BLaER1 (cell line): ENCODE measurements around the gene LMCD1.

Source experiments
- H3K27ac ChIP-seq: shearing (Covaris generic); formaldehyde crosslinking; 2 replicates; pipeline ENCODE4 v1.8.1; 2022
- H3K27me3 ChIP-seq: shearing (Covaris generic); formaldehyde crosslinking; 2 replicates; pipeline ENCODE4 v1.8.1; 2022
- H3K36me3 ChIP-seq: shearing (Covaris generic); formaldehyde crosslinking; 2 replicates; pipeline ENCODE4 v1.8.1; 2022
- H3K4me1 ChIP-seq: shearing (Covaris generic); formaldehyde crosslinking; 2 replicates; pipeline ENCODE4 v1.8.1; 2022
- H3K4me2 ChIP-seq: shearing (Covaris generic); formaldehyde crosslinking; 2 replicates; pipeline ENCODE4 v1.8.1; 2022
- H3K4me3 ChIP-seq: shearing (Covaris generic); formaldehyde crosslinking; 2 replicates; pipeline ENCODE4 v1.8.1; 2022
- H3K9ac ChIP-seq: shearing (Covaris generic); formaldehyde crosslinking; 2 replicates; pipeline ENCODE4 v1.8.1; 2022
- H3K9me3 ChIP-seq: shearing (Covaris generic); formaldehyde crosslinking; 2 replicates; pipeline ENCODE4 v1.8.1; 2022
- H4K20me1 ChIP-seq: shearing (Covaris generic); formaldehyde crosslinking; 2 replicates; pipeline ENCODE4 v1.8.1; 2022
- Cebpa-rat ChIP-seq: shearing (Covaris generic); IDR thresholded peaks from 2 replicates; pipeline ENCODE4 v1.8.1; 2022

LMCD1 gene

GRCh38 chr3:8555113-8555661 is 53.6 kb downstream of the LMCD1 start:
- Histone ChIP-seq H3K4me1 (peaks cover 60% of the 10 kb centered on the region), H3K27ac (peak overlapping the region; percentile 83), H3K9ac (peak overlapping the region; percentile 56; the same call in 1 of the 2 replicates), H3K4me3 (no peak overlapping the region; the same call in 1 of the 2 replicates), H3K4me2 (peak overlapping the region; percentile 74), H4K20me1 (no peaks in the 10 kb centered on the region), H3K9me3 (peaks cover 8% of the 10 kb centered on the region; the same call in 1 of the 2 replicates), H3K36me3 (no peaks in the 10 kb centered on the region), H3K27me3 (no peaks in the 10 kb centered on the region)
- no peak for TF ChIP-seq Cebpa-rat

DNA sequence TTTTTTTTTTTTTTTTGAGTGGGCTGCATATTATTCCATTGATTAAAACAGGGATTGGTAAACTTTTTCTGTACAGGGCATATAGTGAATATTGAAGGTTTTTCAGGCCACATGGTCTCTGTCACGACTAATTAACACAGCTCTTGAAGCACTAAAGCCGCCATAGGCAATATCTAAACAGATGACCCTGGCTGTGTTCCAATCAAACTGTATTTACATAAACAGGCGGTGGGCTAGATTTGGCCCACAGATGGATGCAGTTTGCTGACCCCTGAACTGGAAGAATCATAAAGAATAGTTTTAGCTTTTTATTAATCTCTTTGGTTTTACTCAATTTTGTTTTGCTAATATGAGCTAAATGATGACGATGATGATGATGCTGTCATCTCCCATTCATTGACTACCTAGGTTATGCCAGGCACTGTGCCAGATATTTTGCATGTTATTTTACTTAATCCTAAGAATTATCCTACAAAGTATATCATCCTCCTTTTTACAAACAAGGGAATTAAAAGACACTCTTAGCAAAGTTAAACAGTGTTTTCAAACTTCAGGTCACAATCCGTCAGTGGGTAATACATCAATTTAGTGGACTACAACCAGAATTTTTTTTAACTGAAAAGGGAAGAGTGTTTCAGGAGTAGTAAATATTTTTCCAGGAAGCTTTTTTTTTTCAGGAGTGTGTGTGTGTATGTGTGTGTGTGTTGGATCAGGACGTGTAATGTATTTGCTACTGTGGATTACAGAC is 54.3 kb downstream of the LMCD1 start:
- H4K20me1 ChIP-seq: no peaks in the 10 kb centered on the region
- peaks cover 8% of the 10 kb centered on the region; the same call in 1 of the 2 replicates for H3K9me3 ChIP-seq
- H3K4me3 ChIP-seq: no peak overlapping the region; the same call in 1 of the 2 replicates
- H3K4me2 ChIP-seq: peak overlapping the region; percentile 74
- H3K9ac ChIP-seq: peak overlapping the region; percentile 32; the same call in 1 of the 2 replicates
- peaks cover 53% of the 10 kb centered on the region for H3K4me1 ChIP-seq
- H3K27ac ChIP-seq: peak overlapping the region; percentile 83
- H3K36me3 ChIP-seq: no peaks in the 10 kb centered on the region
- TF ChIP-seq Cebpa-rat: no peak
- no peaks in the 10 kb centered on the region for H3K27me3 ChIP-seq

GRCh38 chr3:8556473-8556869 is 54.8 kb downstream of the LMCD1 start:
- no peak overlapping the region for H3K4me3 ChIP-seq
- H3K9ac ChIP-seq: no peak overlapping the region
- no peaks in the 10 kb centered on the region for H3K27me3 ChIP-seq
- H3K4me2 ChIP-seq: peak overlapping the region; percentile 74
- peaks cover 8% of the 10 kb centered on the region; the same call in 1 of the 2 replicates for H3K9me3 ChIP-seq
- peaks cover 51% of the 10 kb centered on the region for H3K4me1 ChIP-seq
- no peaks in the 10 kb centered on the region for H3K36me3 ChIP-seq
- no peaks in the 10 kb centered on the region for H4K20me1 ChIP-seq
- peak overlapping the region; percentile 23; the same call in 1 of the 2 replicates for H3K27ac ChIP-seq
- no peak for TF ChIP-seq Cebpa-rat

GRCh38 chr3:8557298-8557697 is 55.7 kb downstream of the LMCD1 start:
- H3K9ac ChIP-seq: no peak overlapping the region
- no peaks in the 10 kb centered on the region for H3K27me3 ChIP-seq
- H3K4me3 ChIP-seq: no peak overlapping the region
- peaks cover 51% of the 10 kb centered on the region for H3K4me1 ChIP-seq
- peaks cover 8% of the 10 kb centered on the region; the same call in 1 of the 2 replicates for H3K9me3 ChIP-seq
- no peak overlapping the region for H3K4me2 ChIP-seq
- H3K27ac ChIP-seq: no peak overlapping the region
- TF ChIP-seq Cebpa-rat: no peak
- no peaks in the 10 kb centered on the region for H3K36me3 ChIP-seq
- no peaks in the 10 kb centered on the region for H4K20me1 ChIP-seq

GRCh38 chr3:8558645-8559044 is 57.0 kb downstream of the LMCD1 start:
- Histone ChIP-seq H3K9ac (no peak overlapping the region), H3K27me3 (no peaks in the 10 kb centered on the region), H3K4me1 (peaks cover 46% of the 10 kb centered on the region), H3K4me2 (peak overlapping the region; percentile 40; the same call in 1 of the 2 replicates), H3K9me3 (peaks cover 8% of the 10 kb centered on the region; the same call in 1 of the 2 replicates), H3K36me3 (no peaks in the 10 kb centered on the region), H3K27ac (no peak overlapping the region), H4K20me1 (no peaks in the 10 kb centered on the region), H3K4me3 (no peak overlapping the region)
- TF ChIP-seq Cebpa-rat: no peak

DNA sequence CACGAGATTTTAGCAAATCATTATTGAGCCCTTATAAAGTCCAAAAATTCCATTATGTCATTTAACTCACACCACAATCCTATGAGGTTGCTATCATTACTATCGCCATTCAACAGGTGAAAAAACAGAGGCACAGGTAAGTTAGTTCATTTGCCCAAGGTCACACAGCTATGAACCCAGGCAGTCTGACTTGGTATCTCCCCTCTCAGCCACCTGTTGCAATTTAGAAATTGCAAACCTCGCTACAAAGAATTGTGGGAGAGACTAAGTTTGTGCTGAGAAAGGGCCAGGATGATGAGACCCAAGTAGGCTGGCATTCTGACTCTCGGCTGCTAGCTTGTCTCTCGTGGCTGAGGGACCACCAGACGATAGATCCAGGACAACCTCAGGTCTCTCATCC is 57.7 kb downstream of the LMCD1 start:
- Histone ChIP-seq H4K20me1 (no peaks in the 10 kb centered on the region), H3K4me1 (peaks cover 39% of the 10 kb centered on the region), H3K9ac (no peak overlapping the region), H3K4me3 (no peak overlapping the region), H3K4me2 (no peak overlapping the region), H3K27ac (no peak overlapping the region), H3K36me3 (no peaks in the 10 kb centered on the region), H3K27me3 (no peaks in the 10 kb centered on the region), H3K9me3 (peaks cover 8% of the 10 kb centered on the region; the same call in 1 of the 2 replicates)
- no peak for TF ChIP-seq Cebpa-rat

DNA sequence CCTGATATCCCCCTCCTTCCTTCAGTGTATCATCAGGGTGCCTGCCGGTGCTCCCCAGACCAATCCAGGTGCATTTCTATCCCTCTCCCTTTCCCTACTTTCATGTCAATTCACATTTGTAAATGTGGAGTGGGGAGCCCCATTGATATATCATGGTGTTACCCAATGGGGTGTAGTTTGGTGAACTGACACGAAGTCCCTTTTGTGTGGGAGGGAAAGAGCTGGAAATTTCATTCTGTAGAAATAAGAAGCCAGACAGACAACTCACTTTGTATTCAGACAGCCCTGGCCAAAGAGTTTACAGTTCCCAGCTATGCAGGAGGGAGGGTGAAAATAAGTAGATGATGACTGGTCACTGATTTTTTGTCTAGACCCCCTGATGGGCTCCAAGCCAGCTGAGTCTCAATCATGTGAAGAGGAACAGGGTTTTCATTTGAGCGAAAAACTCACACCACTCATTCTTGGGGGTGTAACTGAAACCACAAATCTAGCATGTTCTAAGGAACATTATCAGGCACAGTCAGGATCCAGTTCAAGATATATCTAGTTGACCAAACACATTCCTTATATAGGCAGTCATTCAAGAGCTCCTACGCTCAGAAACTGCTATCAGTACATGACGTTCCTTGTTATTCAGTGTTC is 58.9 kb downstream of the LMCD1 start:
- no peak overlapping the region for H3K4me2 ChIP-seq
- peaks cover 28% of the 10 kb centered on the region for H3K4me1 ChIP-seq
- H3K4me3 ChIP-seq: no peak overlapping the region
- no peak for TF ChIP-seq Cebpa-rat
- H3K27me3 ChIP-seq: no peaks in the 10 kb centered on the region
- H3K9me3 ChIP-seq: peaks cover 8% of the 10 kb centered on the region; the same call in 1 of the 2 replicates
- H3K9ac ChIP-seq: no peak overlapping the region
- no peaks in the 10 kb centered on the region for H4K20me1 ChIP-seq
- H3K36me3 ChIP-seq: no peaks in the 10 kb centered on the region
- no peak overlapping the region for H3K27ac ChIP-seq

- Histone ChIP-seq H3K9me3 (peaks cover 8% of the 10 kb centered on the region; the same call in 1 of the 2 replicates), H3K4me2 (no peak overlapping the region), H4K20me1 (no peaks in the 10 kb centered on the region), H3K27me3 (no peaks in the 10 kb centered on the region), H3K36me3 (no peaks in the 10 kb centered on the region), H3K27ac (no peak overlapping the region), H3K4me1 (peaks cover 19% of the 10 kb centered on the region), H3K4me3 (no peak overlapping the region), H3K9ac (no peak overlapping the region)
- no peak for TF ChIP-seq Cebpa-rat
Measured at GRCh38 chr3:8561370-8561769, 59.7 kb downstream of the LMCD1 start.

DNA sequence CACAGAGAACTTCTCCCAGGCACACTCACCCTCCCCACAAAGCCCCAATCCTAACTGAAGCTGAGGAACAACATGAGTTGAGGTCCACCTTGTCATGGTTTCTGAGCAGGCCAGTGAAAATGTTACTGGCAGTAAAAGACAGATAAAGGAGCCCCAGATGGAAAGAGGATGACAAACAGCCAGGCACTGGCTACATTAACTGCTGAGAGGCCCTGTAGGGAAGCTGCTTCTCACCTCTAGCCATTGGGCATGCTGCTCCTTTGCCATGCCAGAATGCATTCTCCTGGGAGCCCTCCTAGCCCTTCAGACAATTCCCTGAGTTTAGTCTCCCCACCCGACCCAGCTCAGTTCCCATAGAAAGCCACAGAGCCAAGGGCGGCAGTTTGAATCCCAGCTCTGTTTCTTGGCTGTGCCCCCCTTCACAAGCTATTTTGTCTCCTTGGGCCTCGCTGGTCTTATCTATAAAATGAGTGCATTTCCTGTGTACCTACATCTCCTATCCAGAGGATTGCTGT is 60.5 kb downstream of the LMCD1 start:
- Histone ChIP-seq H3K9ac (no peak overlapping the region), H3K36me3 (no peaks in the 10 kb centered on the region), H4K20me1 (no peaks in the 10 kb centered on the region), H3K4me2 (no peak overlapping the region), H3K9me3 (peaks cover 8% of the 10 kb centered on the region; the same call in 1 of the 2 replicates), H3K27ac (no peak overlapping the region), H3K27me3 (no peaks in the 10 kb centered on the region), H3K4me3 (no peak overlapping the region), H3K4me1 (peaks cover 12% of the 10 kb centered on the region)
- no peak for TF ChIP-seq Cebpa-rat
